Ramos (cell line): Measurements from ENCODE around the gene ADGRG6.

Experiments used
- in situ Hi-C: fragments of 300-500 bp; cut with MboI; formaldehyde crosslinking; loops from one replicate; pipeline ENCODE4 v1.14.3; 2022; ENCODE audit warnings: low sequenced_read_pairs; ENCODE audit not compliant: unreplicated experiment

The ADGRG6 gene

DNA sequence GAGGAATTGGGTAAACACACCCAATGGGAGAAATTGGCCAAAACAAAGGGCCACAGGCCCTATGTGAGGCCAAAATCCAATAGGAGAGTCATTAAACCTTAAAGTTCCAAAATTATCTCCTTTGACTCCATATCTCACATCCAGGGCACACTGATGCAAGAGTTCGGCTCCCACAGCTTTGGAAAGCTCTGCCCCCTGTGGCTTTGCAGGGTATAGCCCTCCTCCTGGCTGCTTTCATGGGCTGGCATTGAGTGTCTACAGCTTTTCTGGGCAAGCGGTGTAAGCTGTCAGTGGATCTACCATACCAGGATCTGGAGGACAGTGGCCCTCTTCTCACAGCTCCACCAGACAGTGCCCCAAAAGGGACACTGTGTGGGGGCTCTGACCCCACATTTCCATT is 160.5 kb downstream of the ADGRG6 start:
- in situ Hi-C loops: no loop called here

- in situ Hi-C loops: no loop called here
These were observed 162.2 kb downstream of the ADGRG6 start for GRCh38 chr6:142463988-142464387.

DNA sequence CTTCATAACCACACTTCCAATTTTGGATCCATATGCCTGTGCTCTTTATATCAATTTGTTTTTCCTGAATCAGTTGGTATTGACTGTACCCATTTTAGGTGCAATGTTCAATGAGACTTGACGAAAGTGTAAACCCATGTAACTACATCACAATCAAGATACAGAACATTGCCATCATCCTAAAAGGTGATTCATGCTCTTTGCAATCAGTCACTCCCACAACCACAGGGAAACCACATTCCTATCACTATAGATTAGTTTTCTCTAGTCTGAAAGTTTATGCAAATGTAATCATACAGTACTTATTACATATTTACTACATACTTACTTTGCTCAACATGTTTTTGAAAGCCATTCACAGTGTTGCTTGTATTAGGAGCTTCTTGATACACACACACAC is 167.4 kb downstream of the ADGRG6 start:
- in situ Hi-C loops: no loop called here

DNA sequence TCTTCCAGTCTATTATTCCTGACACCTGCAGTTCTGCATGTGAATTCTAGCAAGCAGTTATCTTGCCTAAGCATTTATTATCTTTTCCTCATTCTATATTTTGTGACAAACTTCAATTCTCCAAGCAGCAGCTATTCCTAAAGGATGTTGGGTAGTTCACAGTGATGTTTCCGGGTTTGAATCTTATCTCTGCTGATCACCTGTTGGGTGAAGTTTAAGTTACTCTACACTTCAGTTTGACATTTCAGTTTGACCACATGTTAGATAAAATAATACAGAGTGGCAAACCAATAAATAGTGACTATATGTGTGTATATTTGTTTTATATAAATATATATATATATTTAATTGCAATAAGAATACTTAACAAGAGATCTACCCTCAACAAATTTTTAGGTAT is 168.6 kb downstream of the ADGRG6 start:
- in situ Hi-C loops: no loop called here

GRCh38 chr6:142474531-142475289 is 172.9 kb downstream of the ADGRG6 start:
- in situ Hi-C loops: no loop called here

DNA sequence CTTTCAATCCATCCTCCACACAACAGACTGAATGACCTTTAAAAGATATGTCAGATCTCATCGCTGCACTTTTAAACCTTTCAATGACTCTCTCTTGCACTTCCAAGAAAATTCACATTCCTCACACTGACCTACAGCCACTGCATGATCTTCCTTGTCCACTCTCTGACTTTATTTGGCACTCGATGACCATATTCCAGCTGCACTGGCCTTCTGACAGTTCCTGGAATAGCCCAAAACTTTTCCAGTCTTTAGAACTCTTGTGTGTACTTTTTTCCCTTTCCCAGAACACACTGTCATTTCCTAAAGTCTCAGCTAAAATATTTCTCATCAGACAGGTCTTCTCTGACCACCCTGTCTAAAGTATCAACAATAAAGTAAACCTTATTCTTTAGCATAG is 174.6 kb downstream of the ADGRG6 start:
- in situ Hi-C loops: no loop called here

- in situ Hi-C loops: no loop called here
These were observed 176.3 kb downstream of the ADGRG6 start for GRCh38 chr6:142478117-142478516.

DNA sequence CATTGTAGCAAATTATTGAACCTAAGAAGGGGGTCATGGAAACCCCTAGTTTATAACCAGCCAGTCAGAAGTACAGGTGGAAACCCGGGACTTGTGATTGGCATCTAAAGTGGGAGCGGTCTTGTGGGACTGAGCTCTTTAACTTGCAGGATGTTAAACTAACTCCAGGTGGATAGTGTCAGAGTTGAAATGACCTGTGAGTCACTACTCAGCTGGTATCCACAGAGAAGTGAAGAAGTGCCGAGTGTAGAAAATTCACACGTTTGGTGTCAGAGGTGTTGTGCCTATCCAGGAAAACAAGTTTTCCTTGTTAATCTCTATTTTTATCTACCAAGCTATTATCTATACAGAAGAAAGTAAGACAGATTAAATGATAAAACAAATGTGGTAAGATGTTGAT is 179.7 kb downstream of the ADGRG6 start:
- in situ Hi-C loops: no loop called here

- in situ Hi-C loops: no loop called here
These were observed 180.4 kb downstream of the ADGRG6 start for GRCh38 chr6:142482249-142482648.

DNA sequence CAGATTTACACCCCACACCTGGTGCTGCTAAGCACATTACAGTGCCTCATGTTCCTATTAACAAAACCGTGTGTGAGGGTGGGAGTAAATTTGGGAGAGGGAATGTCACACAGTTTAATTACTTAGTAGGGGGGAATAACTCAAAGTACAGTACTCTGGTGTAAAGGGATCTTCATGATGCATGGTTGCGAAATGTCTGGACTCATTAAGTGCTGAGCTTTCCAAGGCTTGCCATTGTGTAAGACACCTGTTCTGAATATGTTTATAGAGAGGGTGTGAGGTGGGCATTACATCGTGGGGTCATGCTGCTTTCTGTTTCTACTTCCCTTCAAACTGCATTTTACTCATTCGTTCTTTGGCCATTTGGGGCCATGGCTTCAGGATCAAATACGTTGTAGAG is 181.2 kb downstream of the ADGRG6 start:
- in situ Hi-C loops: no loop called here

DNA sequence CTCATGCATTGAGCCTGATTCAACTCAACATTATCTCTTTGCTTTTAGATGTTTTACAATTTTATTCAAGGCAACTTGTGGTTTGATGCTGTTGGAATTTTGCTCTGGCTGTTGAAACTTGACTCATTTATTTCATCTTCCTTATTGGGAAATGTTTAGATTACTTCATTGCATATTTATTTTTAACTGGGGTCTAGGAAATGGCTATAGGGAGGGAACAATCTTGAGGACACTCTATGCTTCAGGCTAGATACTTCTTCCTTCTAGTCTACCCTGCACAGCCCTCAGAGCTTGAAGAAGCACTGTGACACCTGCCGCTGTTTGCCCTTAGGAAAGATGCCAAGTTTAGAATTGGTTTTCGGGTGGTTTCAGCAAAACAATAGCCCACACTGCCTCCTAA is 183.4 kb downstream of the ADGRG6 start:
- in situ Hi-C loops: no loop called here

DNA sequence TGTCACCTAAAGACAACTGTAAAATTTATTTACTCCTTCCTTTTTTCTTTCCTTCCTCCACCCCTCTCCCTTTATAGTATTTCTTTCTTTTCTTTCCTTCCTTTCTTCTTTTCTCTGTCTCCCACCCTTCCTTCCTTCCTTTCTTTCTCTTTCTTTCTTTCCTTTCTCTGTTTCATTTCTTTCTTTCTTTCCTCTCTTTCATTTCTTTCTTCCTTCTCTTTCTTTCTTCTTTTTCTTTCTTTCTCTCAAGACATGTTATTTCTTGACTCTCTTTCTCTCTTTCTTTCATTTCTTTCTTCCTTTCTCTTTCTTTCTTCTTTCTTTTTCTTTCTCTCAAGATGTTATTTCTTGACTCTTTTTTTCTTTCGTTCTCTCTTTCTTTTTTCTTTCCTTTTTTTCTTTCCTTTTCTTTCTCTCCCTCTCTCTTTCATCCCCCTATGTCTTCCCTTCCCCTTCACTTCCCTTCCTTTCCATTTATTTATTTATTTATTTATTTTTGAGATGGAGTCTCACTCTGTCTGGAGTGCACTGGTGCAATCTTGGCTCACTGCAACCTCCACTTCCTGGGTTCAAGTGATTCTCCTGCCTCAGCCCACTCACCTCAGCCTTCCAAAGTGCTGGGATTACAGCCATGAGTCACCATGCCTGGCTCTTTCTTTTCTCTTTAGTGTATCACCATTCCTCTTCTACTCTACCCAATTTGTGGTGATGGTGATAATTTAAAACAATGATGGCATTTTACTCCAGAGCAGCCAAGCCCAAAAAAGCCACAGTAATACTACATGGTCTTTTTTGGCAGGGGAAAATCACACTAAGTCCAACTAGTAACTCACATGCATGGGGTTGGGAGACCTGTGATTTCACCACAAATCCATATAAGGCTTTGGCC is 188.2 kb downstream of the ADGRG6 start:
- in situ Hi-C loops: no loop called here
